Stimulated activated CD8-positive, alpha-beta memory T cell treated with anti-CD3 and anti-CD28 coated beads, Interleukin-2, amount 100 ng/mL, for 48 hours (primary cell): ENCODE results near the gene SKIC8.
"Not testable (repeated sequence)": the region's sequence is repeated elsewhere in the genome, so short reads cannot be mapped to it uniquely, and the experiment has no call there.

Source experiments
- DNase-seq, 2 donors: peaks; one replicate each; pipeline ENCODE4 v3.0.0-alpha.2; 2020; ENCODE audit warnings: low read depth in 2 of 2

The SKIC8 gene

GRCh38 chr15:78255421-78256043 is 43.9 kb downstream of the SKIC8 start:
- DNase-seq: no peak

GRCh38 chr15:78251136-78251535 is 48.3 kb downstream of the SKIC8 start:
- no peak for DNase-seq

DNA sequence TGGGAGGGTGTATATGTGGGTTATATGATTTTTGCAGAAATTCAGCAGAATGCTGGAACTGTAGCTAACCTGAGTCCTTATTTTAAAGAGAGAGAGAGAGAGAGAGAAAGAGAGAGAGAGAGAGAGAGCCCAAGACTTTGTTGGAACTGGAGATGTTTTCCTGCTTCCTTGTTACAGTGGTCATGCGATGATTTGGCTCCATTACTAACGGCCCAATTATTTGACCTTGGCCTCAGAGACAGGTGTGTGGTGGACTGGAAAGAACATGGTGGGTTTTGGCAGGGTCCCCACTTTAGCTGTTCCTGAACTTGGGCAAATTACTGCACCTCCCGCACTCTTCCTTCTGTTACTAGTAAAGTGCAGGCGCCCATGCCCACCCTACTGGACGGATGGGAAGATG is 50.3 kb downstream of the SKIC8 start:
- DNase-seq: no peak

DNA sequence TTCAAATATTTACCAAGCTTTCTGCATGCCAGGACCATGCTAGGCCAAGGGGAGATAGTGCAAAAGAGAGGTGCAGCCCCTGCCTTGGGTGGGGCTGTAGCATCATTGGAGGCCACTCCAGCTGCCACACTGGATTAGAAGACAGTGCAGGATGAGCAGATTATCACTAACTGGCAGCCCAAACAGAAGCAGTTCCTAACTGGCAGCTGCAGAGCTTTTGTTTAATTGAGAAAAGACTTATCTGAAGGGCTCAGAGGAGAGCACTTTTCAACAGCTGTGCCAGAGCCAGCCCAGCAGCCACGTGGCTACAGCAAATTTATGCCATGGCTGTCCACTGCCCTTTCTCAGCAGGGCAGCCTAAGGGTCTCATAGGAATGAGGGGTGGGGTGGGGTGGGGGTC is 51.5 kb downstream of the SKIC8 start:
- no peak for DNase-seq

DNA sequence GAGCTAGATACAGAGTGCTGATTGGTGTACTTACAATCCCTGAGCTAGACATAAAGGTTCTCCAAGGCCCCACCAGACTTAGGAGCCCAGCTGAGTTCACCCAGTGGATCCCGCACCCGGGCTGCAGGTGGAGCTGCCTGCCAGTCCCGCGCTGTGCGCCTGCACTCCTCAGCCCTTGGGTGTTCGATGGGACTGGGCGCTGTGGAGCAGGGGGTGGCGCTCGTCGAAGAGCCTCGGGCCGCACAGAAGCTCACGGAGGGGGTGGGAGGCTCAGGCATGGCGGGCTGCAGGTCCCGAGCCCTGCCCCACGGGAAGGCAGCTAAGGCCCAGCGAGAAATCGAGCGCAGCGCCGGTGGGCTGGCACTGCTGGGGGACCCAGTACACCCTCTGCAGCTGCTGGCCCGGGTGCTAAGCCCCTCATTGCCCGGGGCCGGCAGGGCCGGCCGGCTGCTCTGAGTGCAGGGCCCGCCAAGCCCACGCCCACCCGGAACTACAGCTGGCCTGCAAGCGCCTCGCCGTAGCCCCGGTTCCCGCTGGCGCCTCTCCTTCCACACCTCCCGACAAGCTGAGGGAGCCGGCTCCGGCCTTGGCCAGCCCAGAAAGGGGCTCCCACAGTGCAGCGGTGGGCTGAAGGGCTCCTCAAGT is 53.3 kb downstream of the SKIC8 start:
- not testable (repeated sequence) for DNase-seq

DNA sequence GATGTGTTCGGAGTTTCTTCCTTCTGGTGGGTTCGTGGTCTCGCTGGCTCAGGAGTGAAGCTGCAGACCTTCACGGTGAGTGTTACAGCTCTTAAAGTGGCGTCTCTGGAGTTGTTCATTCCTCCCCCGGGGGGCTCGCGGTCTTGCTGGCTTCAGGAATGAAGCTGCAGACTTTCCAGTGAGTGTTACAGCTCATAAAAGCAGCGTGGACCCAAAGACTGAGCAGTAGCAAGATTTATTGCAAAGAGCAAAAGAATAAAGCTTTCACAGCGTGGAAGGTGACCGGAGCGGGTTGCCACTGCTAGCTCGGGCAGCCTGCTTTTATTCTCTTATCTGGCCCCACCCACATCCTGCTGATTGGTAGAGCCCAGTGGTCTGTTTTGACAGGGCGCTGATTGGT is 54.0 kb downstream of the SKIC8 start:
- not testable (repeated sequence) for DNase-seq

- DNase-seq: no peak
Measured at GRCh38 chr15:78244893-78245292, 54.5 kb downstream of the SKIC8 start.

DNA sequence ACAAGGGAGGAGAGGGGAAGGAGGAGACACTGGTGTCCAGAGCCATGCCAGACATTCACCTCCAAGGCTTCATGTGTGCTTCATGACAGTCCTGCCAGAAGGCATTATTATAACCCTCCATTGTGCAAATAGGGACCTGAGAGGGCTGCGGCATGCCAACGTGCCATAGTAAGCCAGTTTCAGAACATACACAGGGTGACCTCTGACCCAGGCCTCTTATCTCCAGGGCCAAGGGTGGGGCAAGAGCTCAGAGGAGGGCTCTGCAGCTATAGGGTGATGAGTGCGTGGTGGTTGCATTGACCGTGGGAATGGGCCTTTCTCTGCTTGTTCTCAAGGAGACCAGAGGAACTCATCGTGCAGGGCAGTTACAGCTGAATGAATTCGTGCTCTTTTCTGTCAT is 55.3 kb downstream of the SKIC8 start:
- no peak for DNase-seq

GRCh38 chr15:78243491-78243941 is 55.9 kb downstream of the SKIC8 start:
- no peak for DNase-seq

- DNase-seq: no peak
Measured at GRCh38 chr15:78243058-78243457, 56.4 kb downstream of the SKIC8 start.

DNA sequence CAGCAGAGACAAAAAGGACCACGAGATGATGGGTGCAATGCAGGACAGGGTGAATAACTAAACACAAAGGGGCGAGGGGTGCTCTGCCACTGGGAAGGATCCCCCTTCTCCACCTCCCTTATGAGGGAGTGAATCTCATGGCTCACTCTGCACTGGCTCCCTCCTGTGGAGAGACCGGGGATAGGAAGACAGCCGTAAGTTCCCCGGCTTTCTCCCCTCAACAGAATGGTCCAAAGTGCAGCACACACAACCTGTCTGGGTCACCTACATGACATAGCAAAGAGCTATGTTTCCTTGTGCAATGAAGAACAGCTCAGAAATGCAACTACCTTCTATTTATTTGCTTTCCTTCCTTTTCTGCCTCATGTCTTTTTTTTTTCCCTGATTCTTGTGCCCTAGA is 57.3 kb downstream of the SKIC8 start:
- DNase-seq: no peak

- peak; percentile 70 to 83 for DNase-seq
Measured at GRCh38 chr15:78241017-78241416, 58.4 kb downstream of the SKIC8 start.

GRCh38 chr15:78239811-78240210 is 59.6 kb downstream of the SKIC8 start:
- DNase-seq: no peak

DNA sequence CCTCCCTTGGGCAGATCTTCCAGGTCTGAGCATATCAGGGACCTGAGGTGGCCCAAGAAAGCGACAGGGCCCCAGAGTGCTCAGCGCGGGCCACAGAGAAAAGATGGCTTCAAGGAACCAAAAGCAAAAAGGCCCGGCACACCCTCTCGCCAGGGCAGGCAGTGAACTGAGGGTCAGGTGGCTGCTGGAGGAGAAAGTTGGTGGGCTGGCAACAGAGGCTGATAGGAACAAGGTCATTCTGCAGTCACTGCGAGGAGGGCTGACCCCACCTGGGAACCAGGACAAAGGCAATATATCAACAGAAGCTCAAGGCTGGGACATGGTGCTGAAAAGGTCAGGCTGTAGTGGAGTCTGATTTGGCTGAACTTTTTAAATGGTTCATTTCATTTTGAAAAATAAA is 62.3 kb downstream of the SKIC8 start:
- DNase-seq: no peak

- DNase-seq: no peak
Measured at GRCh38 chr15:78236491-78236890, 62.9 kb downstream of the SKIC8 start.

- DNase-seq: no peak
Measured at GRCh38 chr15:78234515-78235040, 64.8 kb downstream of the SKIC8 start, which contains the start of gene ACSBG1. TSS of gene ACSBG1 (minus strand) at chr15:78234565. CDS start at chr15:78234501, 64 bp downstream.

DNA sequence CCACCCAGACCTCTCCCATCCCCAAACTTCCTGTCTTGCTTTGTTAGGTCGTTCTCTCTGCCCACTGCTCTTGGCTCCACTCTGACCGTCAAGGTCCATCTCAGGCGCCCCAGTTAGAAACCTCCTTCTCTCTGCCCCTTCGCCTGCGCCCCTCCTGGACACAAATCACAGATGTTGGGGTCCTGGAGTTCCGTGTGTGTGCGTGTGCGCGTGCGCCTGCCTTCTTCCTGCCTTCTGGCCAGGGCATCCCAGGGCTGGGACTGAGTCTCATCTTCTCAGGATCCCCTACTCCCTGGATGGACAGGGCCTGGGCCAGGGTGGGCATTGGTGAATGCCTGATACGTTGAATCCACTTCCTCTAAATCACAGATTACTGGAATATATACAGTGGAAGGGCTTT is 65.9 kb downstream of the SKIC8 start:
- DNase-seq: no peak
